ENCODE measurements around the gene PPCS.

Gene PPCS

GRCh38 chr1:42430286-42431135, 25.8 kb upstream of the PPCS start:
- TF ChIP-seq CTCF (conservative IDR thresholded peaks at IDR 0.05; ENCODE audit: low read depth, low read length): no peak
- DNase-seq (ENCODE audit: low read depth): no peak
- H3K4me3 ChIP-seq (ENCODE audit: low read length): no peak overlapping the region

- no peak for TF ChIP-seq CTCF (conservative IDR thresholded peaks at IDR 0.05; ENCODE audit: low read depth, low read length)
- no peak for DNase-seq (ENCODE audit: low read depth)
Measured at GRCh38 chr1:42431514-42431913, 24.8 kb upstream of the PPCS start.

GRCh38 chr1:42432714-42433113, 23.6 kb upstream of the PPCS start:
- H3K4me3 ChIP-seq (ENCODE audit: low read length): no peak overlapping the region
- DNase-seq (ENCODE audit: low read depth): no peak
- TF ChIP-seq CTCF (conservative IDR thresholded peaks at IDR 0.05; ENCODE audit: low read depth, low read length): no peak

More at GRCh38 chr1:42431514-42431913, 24.8 kb upstream of the PPCS start:
- no peak overlapping the region for H3K4me3 ChIP-seq (ENCODE audit: low read length)

GRCh38 chr1:42433369-42433768, 23.0 kb upstream of the PPCS start:
- no peak overlapping the region for H3K4me3 ChIP-seq (ENCODE audit: low read length)
- DNase-seq (ENCODE audit: low read depth): no peak
- no peak for TF ChIP-seq CTCF (conservative IDR thresholded peaks at IDR 0.05; ENCODE audit: low read depth, low read length)

GRCh38 chr1:42434340-42434739, 22.0 kb upstream of the PPCS start:
- TF ChIP-seq CTCF (conservative IDR thresholded peaks at IDR 0.05; ENCODE audit: low read depth, low read length): no peak

GRCh38 chr1:42439940-42440339, 16.4 kb upstream of the PPCS start:
- H3K4me3 ChIP-seq (ENCODE audit: low read length): no peak overlapping the region
- DNase-seq (ENCODE audit: low read depth): peak; percentile 43
- TF ChIP-seq CTCF (conservative IDR thresholded peaks at IDR 0.05; ENCODE audit: low read depth, low read length): no peak

More at GRCh38 chr1:42434340-42434739, 22.0 kb upstream of the PPCS start:
- no peak overlapping the region for H3K4me3 ChIP-seq (ENCODE audit: low read length)
- no peak for DNase-seq (ENCODE audit: low read depth)

- no peak for DNase-seq (ENCODE audit: low read depth)
- no peak for TF ChIP-seq CTCF (conservative IDR thresholded peaks at IDR 0.05; ENCODE audit: low read depth, low read length)
- no peak overlapping the region for H3K4me3 ChIP-seq (ENCODE audit: low read length)
Measured at GRCh38 chr1:42442662-42443061, 13.7 kb upstream of the PPCS start.

All from retinal pigment epithelial cell (primary cell).